Thyroid gland (tissue), 4 donors: ENCODE measurements around the gene CNOT11.

Experiments
- CTCF ChIP-seq, 6 experiments: fragments of 200-600 bp in 3 of 6; fragments of 450-650 bp in 3 of 6; sonication (generic) in 3 of 6; IDR thresholded peaks; one replicate each; pipeline ENCODE4 v1.5.1; 2016 to 2019; ENCODE audit warnings: antibody characterized with exemption in 6 of 6, mild to moderate bottlenecking in 2 of 6, inconsistent platforms in 1 of 6, moderate library complexity in 1 of 6
- POLR2A ChIP-seq, 2 donors: fragments of 450-650 bp; IDR thresholded peaks; one replicate each; pipeline ENCODE4 v1.6.1; 2017; ENCODE audit warnings: antibody characterized with exemption in 2 of 2, mild to moderate bottlenecking in 2 of 2, moderate library complexity in 1 of 2

- TF ChIP-seq POLR2A (IDR thresholded peaks at IDR 0.05) (no peak), CTCF (IDR thresholded peaks at IDR 0.05) (no peak)
Measured at GRCh38 chr2:101310090-101310833, 57.6 kb downstream of the CNOT11 start.
